Measurements from ENCODE around the gene CDC45.

The CDC45 gene

GRCh38 chr22:19467912-19468311 lies 11.8 kb upstream of the CDC45 start:
- no peak for DNase-seq (ENCODE audit: low read depth, low spot score)

GRCh38 chr22:19469421-19469820 lies 10.3 kb upstream of the CDC45 start:
- no peak for DNase-seq (ENCODE audit: low read depth, low spot score)

GRCh38 chr22:19470010-19470409 lies 9.7 kb upstream of the CDC45 start:
- no peak for DNase-seq (ENCODE audit: low read depth, low spot score)

- DNase-seq (ENCODE audit: low read depth, low spot score): no peak
Observed at GRCh38 chr22:19471572-19471971, 8.1 kb upstream of the CDC45 start.

GRCh38 chr22:19472233-19472632 lies 7.5 kb upstream of the CDC45 start:
- DNase-seq (ENCODE audit: low read depth, low spot score): no peak

GRCh38 chr22:19473578-19473977 lies 6.1 kb upstream of the CDC45 start:
- DNase-seq (ENCODE audit: low read depth, low spot score): no peak

- no peak for DNase-seq (ENCODE audit: low read depth, low spot score)
Observed at GRCh38 chr22:19476023-19476422, 3.7 kb upstream of the CDC45 start.

- no peak for DNase-seq (ENCODE audit: low read depth, low spot score)
Observed at GRCh38 chr22:19477321-19478044, 2.2 kb upstream of the CDC45 start.

GRCh38 chr22:19478045-19478900 lies 1.4 kb upstream of the CDC45 start:
- no peak for DNase-seq (ENCODE audit: low read depth, low spot score)

- DNase-seq (ENCODE audit: low read depth, low spot score): peak; percentile 52
Observed at GRCh38 chr22:19478901-19479354, 792 bp upstream of the CDC45 start, which contains the start of gene UFD1. Gene UFD1 (minus strand): TSS chr22:19479193. CDS start chr22:19479085, 108 bp downstream.

- no peak for DNase-seq (ENCODE audit: low read depth, low spot score)
Observed at GRCh38 chr22:19480173-19480568, 451 bp downstream of the CDC45 start.

- DNase-seq (ENCODE audit: low read depth, low spot score): no peak
Observed at GRCh38 chr22:19480789-19481188, 1.1 kb downstream of the CDC45 start.

- DNase-seq (ENCODE audit: low read depth, low spot score): no peak
Observed at GRCh38 chr22:19482297-19482696, 2.6 kb downstream of the CDC45 start.

GRCh38 chr22:19483481-19484244 lies 3.9 kb downstream of the CDC45 start:
- no peak for DNase-seq (ENCODE audit: low read depth, low spot score)

- DNase-seq (ENCODE audit: low read depth, low spot score): no peak
Observed at GRCh38 chr22:19488285-19488684, 8.6 kb downstream of the CDC45 start.

GRCh38 chr22:19488884-19489843 lies 9.4 kb downstream of the CDC45 start:
- no peak for DNase-seq (ENCODE audit: low read depth, low spot score)

GRCh38 chr22:19490628-19491230 lies 11.0 kb downstream of the CDC45 start:
- no peak for DNase-seq (ENCODE audit: low read depth, low spot score)

GRCh38 chr22:19492504-19493174 lies 12.9 kb downstream of the CDC45 start:
- DNase-seq (ENCODE audit: low read depth, low spot score): no peak

GRCh38 chr22:19494001-19494560 lies 14.4 kb downstream of the CDC45 start:
- no peak for DNase-seq (ENCODE audit: low read depth, low spot score)

Measured in activated naive CD8-positive, alpha-beta T cell treated with anti-CD3 and anti-CD28 coated beads, Interleukin-2, amount 50 U/mL, for 16 hours (primary cell).